ENCODE data around the gene CGB8.

DNA sequence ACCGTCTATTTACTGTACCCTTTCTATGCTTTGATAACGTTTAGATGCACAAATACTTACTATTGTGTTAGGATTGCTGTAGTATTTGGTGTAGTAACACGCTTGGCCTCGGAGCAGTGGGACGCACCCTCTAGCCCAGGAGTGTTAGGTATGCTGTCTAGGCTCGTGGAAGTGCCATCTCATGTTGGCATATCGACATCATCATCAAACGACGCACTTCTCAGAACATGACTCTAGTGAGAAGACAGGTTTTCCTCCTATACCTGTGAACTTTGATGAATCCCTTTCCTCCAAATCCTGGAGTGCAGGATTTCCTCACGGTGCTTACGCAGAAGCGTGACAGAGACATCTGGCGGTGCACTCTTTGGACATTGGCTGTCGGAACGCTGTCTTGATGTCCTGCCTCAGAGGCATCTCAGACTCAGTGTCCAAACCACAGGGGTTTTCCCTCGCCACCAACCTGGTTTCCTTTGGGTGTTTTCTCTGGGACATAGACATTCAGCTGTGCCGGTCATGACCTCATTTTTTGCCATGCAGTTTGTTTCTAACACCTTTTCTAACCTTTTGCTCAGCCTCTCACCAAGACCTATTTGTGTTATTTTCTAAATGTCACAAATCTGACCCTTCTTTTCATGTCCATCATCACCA is 42.6 kb upstream of the CGB8 start:
- TF ChIP-seq POLR2A (IDR thresholded peaks at IDR 0.05) (no peak), EP300 (IDR thresholded peaks at IDR 0.05) (no peak)
- TF ChIP-seq, protein P1, sequence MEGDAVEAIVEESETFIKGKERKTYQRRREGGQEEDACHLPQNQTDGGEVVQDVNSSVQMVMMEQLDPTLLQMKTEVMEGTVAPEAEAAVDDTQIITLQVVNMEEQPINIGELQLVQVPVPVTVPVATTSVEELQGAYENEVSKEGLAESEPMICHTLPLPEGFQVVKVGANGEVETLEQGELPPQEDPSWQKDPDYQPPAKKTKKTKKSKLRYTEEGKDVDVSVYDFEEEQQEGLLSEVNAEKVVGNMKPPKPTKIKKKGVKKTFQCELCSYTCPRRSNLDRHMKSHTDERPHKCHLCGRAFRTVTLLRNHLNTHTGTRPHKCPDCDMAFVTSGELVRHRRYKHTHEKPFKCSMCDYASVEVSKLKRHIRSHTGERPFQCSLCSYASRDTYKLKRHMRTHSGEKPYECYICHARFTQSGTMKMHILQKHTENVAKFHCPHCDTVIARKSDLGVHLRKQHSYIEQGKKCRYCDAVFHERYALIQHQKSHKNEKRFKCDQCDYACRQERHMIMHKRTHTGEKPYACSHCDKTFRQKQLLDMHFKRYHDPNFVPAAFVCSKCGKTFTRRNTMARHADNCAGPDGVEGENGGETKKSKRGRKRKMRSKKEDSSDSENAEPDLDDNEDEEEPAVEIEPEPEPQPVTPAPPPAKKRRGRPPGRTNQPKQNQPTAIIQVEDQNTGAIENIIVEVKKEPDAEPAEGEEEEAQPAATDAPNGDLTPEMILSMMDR (IDR thresholded peaks at IDR 0.05): no peak
